Measurements from ENCODE around the gene HTT. TPM values are rescaled to one million over a fixed set of nuclear protein-coding genes. Genes with fewer than 3 reads are reported as not detected.

The HTT gene
- total and polyA plus RNA-seq, 2 of the 13 experiments (the other 11 are each of a cell fraction or from before 2014, with no cell fraction given): 17.5 to 19.5 TPM

DNA sequence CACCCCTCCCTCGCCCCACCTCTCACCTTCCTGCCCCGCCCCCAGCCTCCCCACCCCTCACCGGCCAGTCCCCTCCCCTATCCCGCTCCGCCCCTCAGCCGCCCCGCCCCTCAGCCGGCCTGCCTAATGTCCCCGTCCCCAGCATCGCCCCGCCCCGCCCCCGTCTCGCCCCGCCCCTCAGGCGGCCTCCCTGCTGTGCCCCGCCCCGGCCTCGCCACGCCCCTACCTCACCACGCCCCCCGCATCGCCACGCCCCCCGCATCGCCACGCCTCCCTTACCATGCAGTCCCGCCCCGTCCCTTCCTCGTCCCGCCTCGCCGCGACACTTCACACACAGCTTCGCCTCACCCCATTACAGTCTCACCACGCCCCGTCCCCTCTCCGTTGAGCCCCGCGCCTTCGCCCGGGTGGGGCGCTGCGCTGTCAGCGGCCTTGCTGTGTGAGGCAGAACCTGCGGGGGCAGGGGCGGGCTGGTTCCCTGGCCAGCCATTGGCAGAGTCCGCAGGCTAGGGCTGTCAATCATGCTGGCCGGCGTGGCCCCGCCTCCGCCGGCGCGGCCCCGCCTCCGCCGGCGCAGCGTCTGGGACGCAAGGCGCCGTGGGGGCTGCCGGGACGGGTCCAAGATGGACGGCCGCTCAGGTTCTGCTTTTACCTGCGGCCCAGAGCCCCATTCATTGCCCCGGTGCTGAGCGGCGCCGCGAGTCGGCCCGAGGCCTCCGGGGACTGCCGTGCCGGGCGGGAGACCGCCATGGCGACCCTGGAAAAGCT is at the start of gene HTT, which contains the start of gene HTT-AS (continued):
- TF ChIP-seq, protein P1, sequence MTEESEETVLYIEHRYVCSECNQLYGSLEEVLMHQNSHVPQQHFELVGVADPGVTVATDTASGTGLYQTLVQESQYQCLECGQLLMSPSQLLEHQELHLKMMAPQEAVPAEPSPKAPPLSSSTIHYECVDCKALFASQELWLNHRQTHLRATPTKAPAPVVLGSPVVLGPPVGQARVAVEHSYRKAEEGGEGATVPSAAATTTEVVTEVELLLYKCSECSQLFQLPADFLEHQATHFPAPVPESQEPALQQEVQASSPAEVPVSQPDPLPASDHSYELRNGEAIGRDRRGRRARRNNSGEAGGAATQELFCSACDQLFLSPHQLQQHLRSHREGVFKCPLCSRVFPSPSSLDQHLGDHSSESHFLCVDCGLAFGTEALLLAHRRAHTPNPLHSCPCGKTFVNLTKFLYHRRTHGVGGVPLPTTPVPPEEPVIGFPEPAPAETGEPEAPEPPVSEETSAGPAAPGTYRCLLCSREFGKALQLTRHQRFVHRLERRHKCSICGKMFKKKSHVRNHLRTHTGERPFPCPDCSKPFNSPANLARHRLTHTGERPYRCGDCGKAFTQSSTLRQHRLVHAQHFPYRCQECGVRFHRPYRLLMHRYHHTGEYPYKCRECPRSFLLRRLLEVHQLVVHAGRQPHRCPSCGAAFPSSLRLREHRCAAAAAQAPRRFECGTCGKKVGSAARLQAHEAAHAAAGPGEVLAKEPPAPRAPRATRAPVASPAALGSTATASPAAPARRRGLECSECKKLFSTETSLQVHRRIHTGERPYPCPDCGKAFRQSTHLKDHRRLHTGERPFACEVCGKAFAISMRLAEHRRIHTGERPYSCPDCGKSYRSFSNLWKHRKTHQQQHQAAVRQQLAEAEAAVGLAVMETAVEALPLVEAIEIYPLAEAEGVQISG (CRISPR knock-in tag; IDR thresholded peaks at IDR 0.05): peak; percentile 14; the same call in 1 of the 2 replicates
- TF ChIP-seq NFRKB (IDR thresholded peaks at IDR 0.05) (no peak), MIER3 (CRISPR knock-in tag; IDR thresholded peaks at IDR 0.05; ENCODE audit: borderline replicate concordance) (0 out of 2 replicates have a peak, but pooled peaks have one; percentile 40), SOX6 (IDR thresholded peaks at IDR 0.05) (no peak), SOX6 (CRISPR knock-in tag; IDR thresholded peaks at IDR 0.05) (0 out of 2 replicates have a peak, but pooled peaks have one; percentile 4), ZFY (CRISPR knock-in tag; IDR thresholded peaks at IDR 0.05) (peak; percentile 74), SRSF4 (IDR thresholded peaks at IDR 0.05; ENCODE audit: low read depth, low read length, poor library complexity, severe bottlenecking) (no peak), ZNF564 (CRISPR knock-in tag; IDR thresholded peaks at IDR 0.05) (no peak), SKI (IDR thresholded peaks at IDR 0.05; ENCODE audit: partially characterized antibody) (peak; percentile 81), HOXA9 (CRISPR knock-in tag; IDR thresholded peaks at IDR 0.05; ENCODE audit: borderline replicate concordance) (peak; percentile 82), MAF1 (CRISPR knock-in tag; IDR thresholded peaks at IDR 0.05; ENCODE audit: borderline replicate concordance) (0 out of 2 replicates have a peak, but pooled peaks have one; percentile 3), ZNF737 (CRISPR knock-in tag; IDR thresholded peaks at IDR 0.05; ENCODE audit: borderline replicate concordance) (no peak), TARDBP (CRISPR knock-in tag; IDR thresholded peaks at IDR 0.05) (0 out of 2 replicates have a peak, but pooled peaks have one; percentile 33), REL (CRISPR knock-in tag; conservative IDR thresholded peaks at IDR 0.05) (0 out of 2 replicates have a peak, but pooled peaks have one; percentile 55), HNRNPL (IDR thresholded peaks at IDR 0.05; ENCODE audit: low read depth, low read length) (no peak), HNRNPLL (IDR thresholded peaks at IDR 0.05; ENCODE audit: low read depth, low read length, poor library complexity, severe bottlenecking) (peak; percentile 87), HDAC2 (CRISPR knock-in tag; IDR thresholded peaks at IDR 0.05) (peak; percentile 45; the same call in 1 of the 2 replicates)
- TF ChIP-seq, protein P2, sequence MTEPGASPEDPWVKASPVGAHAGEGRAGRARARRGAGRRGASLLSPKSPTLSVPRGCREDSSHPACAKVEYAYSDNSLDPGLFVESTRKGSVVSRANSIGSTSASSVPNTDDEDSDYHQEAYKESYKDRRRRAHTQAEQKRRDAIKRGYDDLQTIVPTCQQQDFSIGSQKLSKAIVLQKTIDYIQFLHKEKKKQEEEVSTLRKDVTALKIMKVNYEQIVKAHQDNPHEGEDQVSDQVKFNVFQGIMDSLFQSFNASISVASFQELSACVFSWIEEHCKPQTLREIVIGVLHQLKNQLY (CRISPR knock-in tag; IDR thresholded peaks at IDR 0.05): no peak
- TF ChIP-seq, protein P3, sequence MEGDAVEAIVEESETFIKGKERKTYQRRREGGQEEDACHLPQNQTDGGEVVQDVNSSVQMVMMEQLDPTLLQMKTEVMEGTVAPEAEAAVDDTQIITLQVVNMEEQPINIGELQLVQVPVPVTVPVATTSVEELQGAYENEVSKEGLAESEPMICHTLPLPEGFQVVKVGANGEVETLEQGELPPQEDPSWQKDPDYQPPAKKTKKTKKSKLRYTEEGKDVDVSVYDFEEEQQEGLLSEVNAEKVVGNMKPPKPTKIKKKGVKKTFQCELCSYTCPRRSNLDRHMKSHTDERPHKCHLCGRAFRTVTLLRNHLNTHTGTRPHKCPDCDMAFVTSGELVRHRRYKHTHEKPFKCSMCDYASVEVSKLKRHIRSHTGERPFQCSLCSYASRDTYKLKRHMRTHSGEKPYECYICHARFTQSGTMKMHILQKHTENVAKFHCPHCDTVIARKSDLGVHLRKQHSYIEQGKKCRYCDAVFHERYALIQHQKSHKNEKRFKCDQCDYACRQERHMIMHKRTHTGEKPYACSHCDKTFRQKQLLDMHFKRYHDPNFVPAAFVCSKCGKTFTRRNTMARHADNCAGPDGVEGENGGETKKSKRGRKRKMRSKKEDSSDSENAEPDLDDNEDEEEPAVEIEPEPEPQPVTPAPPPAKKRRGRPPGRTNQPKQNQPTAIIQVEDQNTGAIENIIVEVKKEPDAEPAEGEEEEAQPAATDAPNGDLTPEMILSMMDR (CRISPR knock-in tag; IDR thresholded peaks at IDR 0.05): peak; percentile 39
- TF ChIP-seq, protein P4, sequence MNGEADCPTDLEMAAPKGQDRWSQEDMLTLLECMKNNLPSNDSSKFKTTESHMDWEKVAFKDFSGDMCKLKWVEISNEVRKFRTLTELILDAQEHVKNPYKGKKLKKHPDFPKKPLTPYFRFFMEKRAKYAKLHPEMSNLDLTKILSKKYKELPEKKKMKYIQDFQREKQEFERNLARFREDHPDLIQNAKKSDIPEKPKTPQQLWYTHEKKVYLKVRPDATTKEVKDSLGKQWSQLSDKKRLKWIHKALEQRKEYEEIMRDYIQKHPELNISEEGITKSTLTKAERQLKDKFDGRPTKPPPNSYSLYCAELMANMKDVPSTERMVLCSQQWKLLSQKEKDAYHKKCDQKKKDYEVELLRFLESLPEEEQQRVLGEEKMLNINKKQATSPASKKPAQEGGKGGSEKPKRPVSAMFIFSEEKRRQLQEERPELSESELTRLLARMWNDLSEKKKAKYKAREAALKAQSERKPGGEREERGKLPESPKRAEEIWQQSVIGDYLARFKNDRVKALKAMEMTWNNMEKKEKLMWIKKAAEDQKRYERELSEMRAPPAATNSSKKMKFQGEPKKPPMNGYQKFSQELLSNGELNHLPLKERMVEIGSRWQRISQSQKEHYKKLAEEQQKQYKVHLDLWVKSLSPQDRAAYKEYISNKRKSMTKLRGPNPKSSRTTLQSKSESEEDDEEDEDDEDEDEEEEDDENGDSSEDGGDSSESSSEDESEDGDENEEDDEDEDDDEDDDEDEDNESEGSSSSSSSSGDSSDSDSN (CRISPR knock-in tag; IDR thresholded peaks at IDR 0.05): peak; percentile 31; the same call in 1 of the 2 replicates

Measured in HepG2 (cell line).